B cell (primary cell): ENCODE measurements around the gene SMIM28.

Experiments used
- EZH2 ChIP-seq: IDR thresholded peaks from 2 replicates; pipeline ENCODE4 v1.6.1; 2012; ENCODE audit warnings: borderline replicate concordance, low read depth, mild to moderate bottlenecking, moderate library complexity, low read length; ENCODE audit not compliant: insufficient read depth, poor library complexity, severe bottlenecking
- TF ChIP-seq, protein P1 (sequence below): fragments of 200-600 bp; IDR thresholded peaks from one replicate; pipeline ENCODE4 v1.8.0; 2022; ENCODE audit warnings: antibody characterized with exemption, mild to moderate bottlenecking

GRCh38 chr6:138397128-138398122 lies 19.7 kb downstream of the SMIM28 start:
- TF ChIP-seq, protein P1, sequence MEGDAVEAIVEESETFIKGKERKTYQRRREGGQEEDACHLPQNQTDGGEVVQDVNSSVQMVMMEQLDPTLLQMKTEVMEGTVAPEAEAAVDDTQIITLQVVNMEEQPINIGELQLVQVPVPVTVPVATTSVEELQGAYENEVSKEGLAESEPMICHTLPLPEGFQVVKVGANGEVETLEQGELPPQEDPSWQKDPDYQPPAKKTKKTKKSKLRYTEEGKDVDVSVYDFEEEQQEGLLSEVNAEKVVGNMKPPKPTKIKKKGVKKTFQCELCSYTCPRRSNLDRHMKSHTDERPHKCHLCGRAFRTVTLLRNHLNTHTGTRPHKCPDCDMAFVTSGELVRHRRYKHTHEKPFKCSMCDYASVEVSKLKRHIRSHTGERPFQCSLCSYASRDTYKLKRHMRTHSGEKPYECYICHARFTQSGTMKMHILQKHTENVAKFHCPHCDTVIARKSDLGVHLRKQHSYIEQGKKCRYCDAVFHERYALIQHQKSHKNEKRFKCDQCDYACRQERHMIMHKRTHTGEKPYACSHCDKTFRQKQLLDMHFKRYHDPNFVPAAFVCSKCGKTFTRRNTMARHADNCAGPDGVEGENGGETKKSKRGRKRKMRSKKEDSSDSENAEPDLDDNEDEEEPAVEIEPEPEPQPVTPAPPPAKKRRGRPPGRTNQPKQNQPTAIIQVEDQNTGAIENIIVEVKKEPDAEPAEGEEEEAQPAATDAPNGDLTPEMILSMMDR: no peak
- TF ChIP-seq EZH2: no peak
